Cardiac muscle cell (in vitro differentiated cells and primary cell): ENCODE results near the gene UHMK1. TPM values are rescaled to one million over a fixed set of nuclear protein-coding genes. Genes with fewer than 3 reads are reported as not detected.
A peak's percentile ranks its signal among the peaks of the same experiment; 100 is the strongest.
"Not testable (repeated sequence)": the region's sequence is repeated elsewhere in the genome, so short reads cannot be mapped to it uniquely, and the experiment has no call there.

Source experiments
- DNase-seq, 2 donors: peaks; one replicate each; pipeline versions ENCODE4 v3.0.0 to v3.0.0-alpha.2; 2010 to 2017; ENCODE audit warnings: low read depth in 1 of 2, low spot score in 1 of 2
- H3K27ac ChIP-seq: fragments of 200-600 bp; sonication (generic); 2 replicates; pipeline ENCODE4 v1.5.1; 2016
- H3K27me3 ChIP-seq: fragments of 200-600 bp; sonication (generic); 2 replicates; pipeline ENCODE4 v1.6.0; 2016; ENCODE audit warnings: control low read depth
- H3K36me3 ChIP-seq: fragments of 200-600 bp; sonication (generic); 2 replicates; pipeline ENCODE4 v1.5.1; 2016; ENCODE audit warnings: control low read depth
- H3K4me1 ChIP-seq: fragments of 200-600 bp; sonication (generic); 2 replicates; pipeline ENCODE4 v1.8.1; 2017; ENCODE audit warnings: low read depth, mild to moderate bottlenecking, mixed run types
- H3K4me3 ChIP-seq: fragments of 200-600 bp; sonication (generic); 2 replicates; pipeline ENCODE4 v1.5.1; 2016; ENCODE audit warnings: mild to moderate bottlenecking
- H3K9me3 ChIP-seq: fragments of 200-600 bp; sonication (generic); 2 replicates; pipeline ENCODE4 v1.5.1; 2017; ENCODE audit warnings: low read depth, mild to moderate bottlenecking, control low read depth
- polyA plus RNA-seq: library from polyadenylated mRNA; unstranded; fragments of >200 nt; fragmentation: Nextera tagmentation; extraction: Ambion mirVana; gene quantifications from 2 replicates; pipeline ENCODE4 v1.2.1, GENCODE V29; 2016
- total RNA-seq: library from RNA; depleted of rRNA; stranded (reverse); fragments of >200 nt; gene quantifications from 2 replicates; pipeline ENCODE4 v1.2.3, GENCODE V29; 2016
- TF ChIP-seq, protein P1 (sequence below): IDR thresholded peaks from 2 replicates; pipeline ENCODE4 v1.5.1; 2012; ENCODE audit warnings: low read depth, mild to moderate bottlenecking, low read length

The UHMK1 gene
- total RNA-seq (9.0 and 17.2 TPM in 2 replicates), polyA plus RNA-seq (3.5 and 6.9 TPM in 2 replicates)

DNA sequence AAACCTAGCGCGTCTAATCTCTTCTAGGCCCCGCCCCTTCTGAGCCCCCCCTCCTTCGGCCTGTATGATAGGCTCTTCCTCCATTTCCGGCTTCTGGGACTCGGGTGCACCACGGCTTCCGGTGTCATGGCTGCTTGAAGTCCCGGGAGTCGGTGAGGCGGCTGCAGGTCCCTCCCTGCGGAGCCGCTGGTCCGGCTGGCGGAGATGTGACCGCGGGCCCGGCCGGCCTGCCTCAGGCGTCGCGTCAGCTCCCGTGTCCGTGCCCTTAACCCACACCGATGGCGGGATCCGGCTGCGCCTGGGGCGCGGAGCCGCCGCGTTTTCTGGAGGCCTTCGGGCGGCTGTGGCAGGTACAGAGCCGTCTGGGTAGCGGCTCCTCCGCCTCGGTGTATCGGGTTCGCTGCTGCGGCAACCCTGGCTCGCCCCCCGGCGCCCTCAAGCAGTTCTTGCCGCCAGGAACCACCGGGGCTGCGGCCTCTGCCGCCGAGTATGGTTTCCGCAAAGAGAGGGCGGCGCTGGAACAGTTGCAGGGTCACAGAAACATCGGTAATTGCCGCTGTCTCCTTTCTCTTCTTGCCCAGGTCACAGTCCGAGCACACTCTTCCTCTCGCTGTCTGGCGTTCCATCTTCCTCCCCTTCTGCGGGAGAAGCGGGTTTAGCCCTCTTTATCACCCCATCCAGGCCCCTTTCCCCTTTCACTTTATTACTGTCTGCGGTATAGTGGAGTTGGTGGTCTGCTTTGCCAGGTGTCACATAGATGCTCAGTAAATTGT lies at the start of gene UHMK1:
Gene UHMK1 (plus strand): TSS at position 96 of the 773 bp plus-strand sequence. CDS start 183 bp downstream, at position 279.
- Histone ChIP-seq H3K27me3 (no peaks in the 10 kb centered on the region), H3K4me1 (peaks cover 6% of the 10 kb centered on the region), H3K36me3 (peaks cover 22% of the 10 kb centered on the region), H3K4me3 (peak within 1 kb of the TSS; percentile 64), H3K9me3 (no peaks in the 10 kb centered on the region), H3K27ac (peak within 1 kb of the TSS; percentile 91)
- DNase-seq: peak; percentile 93 to 94
- TF ChIP-seq, protein P1, sequence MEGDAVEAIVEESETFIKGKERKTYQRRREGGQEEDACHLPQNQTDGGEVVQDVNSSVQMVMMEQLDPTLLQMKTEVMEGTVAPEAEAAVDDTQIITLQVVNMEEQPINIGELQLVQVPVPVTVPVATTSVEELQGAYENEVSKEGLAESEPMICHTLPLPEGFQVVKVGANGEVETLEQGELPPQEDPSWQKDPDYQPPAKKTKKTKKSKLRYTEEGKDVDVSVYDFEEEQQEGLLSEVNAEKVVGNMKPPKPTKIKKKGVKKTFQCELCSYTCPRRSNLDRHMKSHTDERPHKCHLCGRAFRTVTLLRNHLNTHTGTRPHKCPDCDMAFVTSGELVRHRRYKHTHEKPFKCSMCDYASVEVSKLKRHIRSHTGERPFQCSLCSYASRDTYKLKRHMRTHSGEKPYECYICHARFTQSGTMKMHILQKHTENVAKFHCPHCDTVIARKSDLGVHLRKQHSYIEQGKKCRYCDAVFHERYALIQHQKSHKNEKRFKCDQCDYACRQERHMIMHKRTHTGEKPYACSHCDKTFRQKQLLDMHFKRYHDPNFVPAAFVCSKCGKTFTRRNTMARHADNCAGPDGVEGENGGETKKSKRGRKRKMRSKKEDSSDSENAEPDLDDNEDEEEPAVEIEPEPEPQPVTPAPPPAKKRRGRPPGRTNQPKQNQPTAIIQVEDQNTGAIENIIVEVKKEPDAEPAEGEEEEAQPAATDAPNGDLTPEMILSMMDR: no peak

DNA sequence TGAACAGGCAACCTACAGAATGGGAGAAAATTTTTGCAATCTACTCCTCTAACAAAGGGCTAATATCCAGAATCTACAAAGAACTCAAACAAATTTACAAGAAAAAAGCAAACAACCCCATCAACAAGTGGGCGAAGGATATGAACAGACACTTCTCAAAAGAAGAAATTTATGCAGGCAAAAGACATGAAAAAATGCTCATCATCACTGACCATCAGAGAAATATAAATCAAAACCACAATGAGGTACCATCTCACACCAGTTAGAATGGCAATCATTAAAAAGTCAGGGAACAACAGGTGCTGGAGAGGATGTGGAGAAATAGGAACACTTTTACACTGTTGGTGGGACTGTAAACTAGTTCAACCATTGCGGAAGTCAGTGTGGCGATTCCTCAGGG lies 43.3 kb upstream of the UHMK1 start:
- not testable (repeated sequence) for H3K27me3 ChIP-seq, DNase-seq, H3K4me1 ChIP-seq, H3K36me3 ChIP-seq, H3K4me3 ChIP-seq, H3K27ac ChIP-seq, H3K9me3 ChIP-seq

DNA sequence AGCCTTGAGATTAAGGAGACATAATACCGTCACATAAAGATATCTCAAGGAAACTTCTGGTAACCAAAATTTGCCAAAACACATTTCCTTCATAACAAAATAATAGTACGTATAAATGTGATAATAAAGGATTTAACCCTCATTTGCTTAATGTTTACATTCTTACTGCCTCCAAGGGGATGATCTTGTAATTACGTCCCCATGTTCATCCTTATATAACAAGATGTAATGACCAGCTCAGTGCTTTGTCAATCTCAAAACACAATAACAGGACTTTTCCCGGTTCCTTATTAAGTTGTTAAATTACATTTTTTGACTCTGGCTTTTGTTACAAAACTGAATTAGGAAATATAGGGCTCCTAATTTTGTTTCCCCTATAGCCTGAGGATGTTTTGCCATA lies 41.3 kb upstream of the UHMK1 start:
- no peaks in the 10 kb centered on the region for H3K9me3 ChIP-seq
- DNase-seq: no peak
- TF ChIP-seq, protein P1: no peak
- H3K36me3 ChIP-seq: no peaks in the 10 kb centered on the region
- no peak overlapping the region for H3K4me3 ChIP-seq
- H3K4me1 ChIP-seq: no peaks in the 10 kb centered on the region
- no peak overlapping the region for H3K27ac ChIP-seq
- no peaks in the 10 kb centered on the region for H3K27me3 ChIP-seq

- no peak overlapping the region for H3K27ac ChIP-seq
- no peak overlapping the region for H3K4me3 ChIP-seq
- DNase-seq: no peak
- no peaks in the 10 kb centered on the region for H3K4me1 ChIP-seq
- no peaks in the 10 kb centered on the region for H3K27me3 ChIP-seq
- no peaks in the 10 kb centered on the region for H3K36me3 ChIP-seq
- TF ChIP-seq, protein P1: no peak
- H3K9me3 ChIP-seq: no peaks in the 10 kb centered on the region
These were observed 39.4 kb upstream of the UHMK1 start for GRCh38 chr1:162458236-162458635.

DNA sequence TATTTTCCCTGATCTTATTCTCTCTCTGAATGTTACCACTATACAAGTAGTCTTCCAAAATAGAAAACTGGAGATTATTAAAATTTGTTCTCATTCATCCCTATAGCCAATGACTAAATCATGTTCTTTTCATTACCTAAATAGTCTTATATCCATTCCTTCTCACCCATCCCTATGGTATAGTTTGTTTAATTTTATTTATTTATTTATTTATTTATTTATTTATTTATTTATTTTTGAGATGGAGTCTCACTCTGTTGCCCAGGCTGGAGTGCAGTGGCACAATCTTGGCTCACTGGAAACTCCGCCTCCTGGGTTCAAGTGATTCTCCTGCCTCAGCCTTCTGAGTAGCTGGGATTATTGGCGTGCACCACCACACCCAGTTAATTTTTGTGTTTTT lies 35.2 kb upstream of the UHMK1 start:
- DNase-seq, H3K4me1 ChIP-seq, H3K27me3 ChIP-seq, H3K36me3 ChIP-seq, H3K27ac ChIP-seq, H3K4me3 ChIP-seq, H3K9me3 ChIP-seq: not testable (repeated sequence)

DNA sequence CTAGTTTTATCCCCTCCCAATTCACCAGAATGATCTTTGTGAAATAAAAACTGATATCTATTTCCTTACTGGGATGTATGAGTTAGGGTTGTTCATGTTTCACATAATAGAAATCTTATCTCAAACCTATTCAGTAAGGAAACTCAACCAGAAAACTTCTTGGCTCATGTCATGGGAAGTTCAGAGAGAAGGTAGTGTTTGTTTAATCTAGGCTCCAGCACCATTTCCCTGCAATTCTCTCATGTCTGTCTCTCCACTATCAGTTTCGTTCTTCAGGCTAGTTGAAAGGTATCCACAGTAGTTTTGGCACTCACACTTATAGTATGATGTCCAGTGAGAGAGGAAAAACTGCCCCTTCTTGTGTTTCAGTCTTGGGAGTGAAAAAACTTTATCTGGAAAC lies 34.6 kb upstream of the UHMK1 start:
- peak in 1 of 2 donors; percentile 46 for DNase-seq
- Histone ChIP-seq H3K27ac (no peak overlapping the region), H3K9me3 (no peaks in the 10 kb centered on the region), H3K36me3 (no peaks in the 10 kb centered on the region), H3K27me3 (no peaks in the 10 kb centered on the region), H3K4me3 (no peak overlapping the region), H3K4me1 (no peaks in the 10 kb centered on the region)
- TF ChIP-seq, protein P1: no peak
